HG02884 (cell line): ENCODE results near the gene MMP2.

ENCODE experiments used
- ATAC-seq: cut with Tn5 transposase; IDR thresholded peaks from one replicate; pipeline ENCODE4 v1.9.1; 2021; ENCODE audit warnings: mild to moderate bottlenecking, moderate library complexity; ENCODE audit not compliant: unreplicated experiment

MMP2 gene

DNA sequence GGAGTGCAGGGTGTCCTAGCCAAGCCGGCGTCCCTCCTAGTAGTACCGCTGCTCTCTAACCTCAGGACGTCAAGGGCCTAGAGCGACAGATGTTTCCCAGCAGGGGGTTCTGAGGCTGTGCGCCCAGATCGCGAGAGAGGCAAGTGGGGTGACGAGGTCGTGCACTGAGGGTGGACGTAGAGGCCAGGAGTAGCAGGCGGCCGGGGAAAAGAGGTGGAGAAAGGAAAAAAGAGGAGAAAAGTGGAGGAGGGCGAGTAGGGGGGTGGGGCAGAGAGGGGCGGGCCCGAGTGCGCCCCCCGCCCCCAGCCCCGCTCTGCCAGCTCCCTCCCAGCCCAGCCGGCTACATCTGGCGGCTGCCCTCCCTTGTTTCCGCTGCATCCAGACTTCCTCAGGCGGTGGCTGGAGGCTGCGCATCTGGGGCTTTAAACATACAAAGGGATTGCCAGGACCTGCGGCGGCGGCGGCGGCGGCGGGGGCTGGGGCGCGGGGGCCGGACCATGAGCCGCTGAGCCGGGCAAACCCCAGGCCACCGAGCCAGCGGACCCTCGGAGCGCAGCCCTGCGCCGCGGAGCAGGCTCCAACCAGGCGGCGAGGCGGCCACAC, at the start of gene MMP2:
Gene MMP2, plus strand, starts transcription at position 372 of the 603 bp plus-strand sequence. CDS start 282 bp downstream, outside the sequence.
- ATAC-seq, result no peak

- no peak for ATAC-seq
These were observed 46.0 kb upstream of the MMP2 start for GRCh38 chr16:55433030-55433429.

- no peak for ATAC-seq
These were observed 45.5 kb upstream of the MMP2 start for GRCh38 chr16:55433535-55433934.

DNA sequence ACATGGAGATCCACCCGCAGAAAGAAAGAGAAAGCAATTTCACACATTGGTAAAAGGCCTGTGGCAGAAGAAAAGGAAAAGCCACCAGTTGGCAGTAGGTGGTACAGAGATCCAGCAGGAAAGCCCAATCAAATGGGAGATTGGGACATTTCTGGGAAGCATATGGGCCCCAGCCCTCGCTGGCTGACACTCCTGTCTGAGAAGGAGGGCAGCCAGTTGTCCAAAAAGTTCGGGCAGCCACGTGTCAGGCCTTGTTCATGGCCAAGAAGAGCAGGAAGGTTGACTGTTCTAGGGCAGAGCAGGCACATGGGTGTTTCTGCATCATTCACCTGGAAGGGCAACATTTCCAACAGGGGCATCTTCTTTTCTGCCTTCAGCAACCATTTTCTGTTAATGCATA, 45.0 kb upstream of the MMP2 start:
- ATAC-seq, result no peak

DNA sequence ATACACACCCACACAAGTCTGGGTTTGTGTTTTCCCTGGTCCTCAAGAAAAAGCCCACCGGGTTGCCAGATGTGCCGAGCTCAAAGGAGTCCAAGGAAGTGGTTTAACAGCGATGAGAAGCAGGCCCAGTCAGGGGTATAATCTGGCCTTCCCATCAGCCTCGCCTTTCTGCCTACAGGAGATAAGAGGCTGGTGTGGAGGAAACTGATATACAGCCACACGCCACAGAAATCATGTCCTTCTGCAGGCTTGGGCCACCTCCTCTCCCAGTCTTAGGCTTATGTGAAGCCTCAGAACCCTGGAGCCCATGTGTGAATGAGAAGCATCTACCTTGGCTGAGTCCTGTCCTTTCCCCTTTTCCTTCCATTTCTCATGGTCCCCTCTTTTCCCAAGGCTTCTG, 43.6 kb upstream of the MMP2 start:
- no peak for ATAC-seq

DNA sequence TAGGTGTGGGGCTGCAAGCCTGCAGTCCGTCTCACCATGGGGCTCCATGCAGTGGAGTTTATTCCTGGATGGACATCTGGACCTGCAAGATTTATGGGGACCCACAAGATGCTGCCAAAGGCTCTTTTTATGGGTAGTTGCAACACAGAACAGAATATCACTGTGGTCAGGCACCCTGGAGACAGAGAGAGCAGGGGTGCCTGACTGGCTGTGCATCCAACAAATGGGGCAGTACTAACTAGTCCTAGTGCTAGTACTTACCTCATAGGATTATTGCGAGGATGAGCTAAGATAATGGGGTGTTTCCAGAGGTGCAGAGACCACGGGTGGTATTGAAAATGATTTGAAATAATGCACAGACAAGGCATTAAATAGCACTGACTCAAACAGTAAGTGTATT, 42.4 kb upstream of the MMP2 start:
- ATAC-seq, result no peak

GRCh38 chr16:55437625-55438024, 41.4 kb upstream of the MMP2 start:
- ATAC-seq, result no peak

DNA sequence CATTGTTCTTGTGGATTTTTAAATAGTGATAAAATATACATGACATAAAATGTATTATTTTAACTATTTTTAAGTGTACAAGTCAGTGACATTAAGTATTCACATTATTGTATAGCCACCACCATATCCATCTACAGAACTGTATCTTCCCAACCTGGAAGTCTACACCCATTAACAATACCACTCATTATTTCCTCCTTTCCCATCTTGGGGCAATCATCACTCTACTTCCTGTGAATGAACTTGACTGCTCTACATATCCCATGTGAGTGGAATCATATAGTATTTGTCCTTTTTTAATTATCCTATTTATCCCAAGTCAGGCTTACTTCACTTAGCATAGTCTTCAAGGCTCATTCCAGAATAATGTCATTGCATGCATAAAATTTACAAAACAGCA, 40.7 kb upstream of the MMP2 start:
- ATAC-seq, result no peak

GRCh38 chr16:55439101-55439690, 39.8 kb upstream of the MMP2 start:
- ATAC-seq, result no peak

- ATAC-seq, result no peak
These were observed 35.3 kb upstream of the MMP2 start for GRCh38 chr16:55443434-55444346.

DNA sequence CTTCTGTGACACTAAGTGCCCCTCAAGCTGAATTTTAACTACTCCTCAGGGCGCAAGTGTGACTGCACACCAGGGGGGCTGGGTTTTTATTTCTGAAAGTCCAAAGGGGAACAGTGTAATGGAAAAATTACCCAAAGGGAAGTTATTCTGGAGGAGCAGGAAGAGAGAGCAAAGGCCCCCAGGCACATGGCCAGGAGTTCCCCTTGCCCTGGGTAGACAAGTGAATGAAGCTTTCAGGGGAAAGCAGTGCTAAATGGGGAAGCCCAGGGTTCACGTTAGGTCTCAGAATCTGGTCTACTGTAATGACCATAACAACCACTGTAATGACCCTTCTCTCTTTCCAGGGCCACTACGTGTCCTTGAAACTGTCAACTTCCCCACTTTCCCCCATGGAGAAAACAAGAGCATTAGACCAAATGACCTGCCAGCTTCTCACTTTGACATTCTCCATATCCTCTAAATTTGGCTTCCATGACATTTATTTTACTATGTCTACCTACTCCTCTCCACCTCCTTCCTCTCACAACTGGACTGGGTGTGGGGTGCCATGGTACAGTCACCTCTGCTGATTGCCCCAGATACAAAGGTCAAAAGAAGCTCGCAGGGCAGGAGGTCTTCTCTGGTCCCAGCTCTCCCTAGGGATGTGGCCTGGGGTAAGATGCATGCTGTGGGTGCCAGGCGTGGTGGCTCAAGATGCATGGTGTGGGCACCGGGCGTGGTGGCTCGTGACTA, 34.1 kb upstream of the MMP2 start:
- no peak for ATAC-seq

- no peak for ATAC-seq
These were observed 31.8 kb upstream of the MMP2 start for GRCh38 chr16:55447231-55447630.

DNA sequence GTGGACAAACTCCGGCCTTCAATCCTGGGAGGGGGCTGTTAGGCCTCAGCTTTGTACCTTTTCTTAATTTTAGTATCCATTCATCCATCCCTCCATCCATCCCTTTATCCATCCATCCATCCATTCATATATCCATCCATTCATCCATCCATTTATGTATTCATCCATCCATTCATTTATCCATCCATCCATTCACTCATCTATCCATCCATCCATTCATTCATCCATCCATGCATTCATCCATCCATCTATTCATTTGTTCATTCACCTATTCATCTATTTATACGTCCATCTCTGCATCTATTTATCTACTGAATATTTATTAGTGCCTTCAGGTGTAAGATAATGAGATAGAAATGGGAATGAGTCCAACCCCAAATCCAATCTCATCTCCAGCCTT, 26.0 kb upstream of the MMP2 start:
- ATAC-seq, result no peak

DNA sequence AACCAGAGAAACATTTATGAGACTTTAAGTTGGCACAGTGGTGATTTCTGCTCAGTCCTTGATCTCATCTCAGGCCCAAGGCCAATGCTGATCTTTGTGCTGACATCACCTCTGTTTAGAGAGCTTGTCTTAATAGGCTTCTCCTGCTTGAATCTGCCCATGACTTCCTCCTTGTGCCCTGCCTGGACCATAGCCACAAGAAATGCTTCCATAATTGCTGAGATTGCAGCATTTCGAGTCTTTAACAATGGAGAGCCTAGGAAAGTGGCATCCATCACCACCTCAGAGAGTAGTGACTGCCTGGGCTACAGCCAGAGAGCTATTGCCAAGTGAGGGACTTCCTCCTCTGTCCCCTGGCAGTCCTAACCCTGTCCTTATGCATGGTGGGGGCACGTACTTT, 25.1 kb upstream of the MMP2 start:
- ATAC-seq, result no peak

- ATAC-seq, result no peak
These were observed 24.1 kb upstream of the MMP2 start for GRCh38 chr16:55454861-55455260.

DNA sequence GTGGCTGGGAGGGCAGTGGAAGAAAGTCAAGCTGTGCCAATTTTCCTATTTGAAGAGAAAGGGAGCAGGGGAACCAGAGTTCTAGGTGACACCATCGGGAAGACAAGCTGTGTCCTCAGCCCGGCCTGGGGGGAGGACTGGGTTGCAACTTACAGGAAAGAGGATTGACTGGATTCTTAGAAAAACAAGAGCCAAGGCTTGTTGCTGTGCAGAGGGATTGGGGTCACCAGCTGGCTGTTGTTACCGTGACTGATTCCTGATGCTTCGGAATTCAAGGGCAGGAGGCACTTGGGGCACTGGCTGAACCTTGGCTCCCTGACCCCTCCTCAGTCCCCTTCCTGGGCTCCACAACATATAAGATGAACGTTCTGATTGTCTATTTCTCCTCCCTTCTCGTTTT, 16.8 kb upstream of the MMP2 start:
- no peak for ATAC-seq

GRCh38 chr16:55464375-55464774, 14.6 kb upstream of the MMP2 start:
- no peak for ATAC-seq

- ATAC-seq, result peak; percentile 94
These were observed 13.7 kb upstream of the MMP2 start for GRCh38 chr16:55465077-55465896.

GRCh38 chr16:55466209-55466608, 12.8 kb upstream of the MMP2 start:
- no peak for ATAC-seq

DNA sequence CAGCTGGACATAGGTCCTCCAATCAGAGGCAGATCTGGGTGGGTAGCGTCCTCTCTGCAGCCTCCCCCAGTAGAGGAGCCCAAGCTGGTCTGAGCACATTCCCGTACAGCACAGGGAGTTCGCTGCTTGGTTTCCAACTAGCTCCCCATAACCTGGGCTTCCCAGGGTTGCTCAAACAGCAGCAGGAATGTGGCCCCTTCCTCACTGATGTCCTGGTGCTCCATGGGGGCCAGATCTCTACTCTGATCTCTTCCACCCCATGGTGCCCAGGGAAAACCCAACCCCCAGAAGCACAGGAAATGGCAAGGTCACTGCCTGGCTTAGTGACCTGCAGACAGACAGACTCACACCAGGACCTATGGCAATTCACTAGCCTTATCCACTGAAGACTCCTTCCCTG, 11.1 kb upstream of the MMP2 start:
- no peak for ATAC-seq
